ENCODE measurements around the gene ADARB2.

The ADARB2 gene

DNA sequence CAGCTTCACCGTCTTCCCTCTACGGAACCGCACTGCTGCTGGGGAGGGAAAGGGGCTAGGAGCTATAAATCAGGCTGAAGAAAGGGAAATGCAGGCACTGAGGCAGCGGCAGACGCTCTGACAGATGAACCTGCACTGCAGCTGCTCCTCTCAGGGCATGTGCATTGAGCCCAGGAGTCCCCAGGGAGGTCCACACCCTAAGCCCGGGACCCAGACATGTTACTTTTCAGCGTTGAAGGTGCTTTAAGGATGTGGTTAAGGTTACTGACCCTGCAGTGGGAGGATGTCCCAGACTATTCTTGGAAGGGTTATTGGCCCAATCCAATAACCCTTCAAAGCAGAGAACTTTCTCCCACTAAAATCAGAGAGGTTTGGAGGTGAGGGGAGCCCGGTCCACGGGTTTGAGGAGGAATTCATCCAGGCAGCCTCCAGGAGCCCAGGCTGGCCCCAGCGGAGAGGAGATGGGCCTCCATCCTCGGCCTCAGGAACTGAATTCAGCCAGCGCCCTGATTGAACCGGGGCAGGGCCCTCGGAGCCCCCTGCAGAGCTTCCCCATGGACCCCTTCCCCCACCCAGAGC lies 75.4 kb downstream of the ADARB2 start:
- no peak for DNase-seq (ENCODE audit: low read depth)

- DNase-seq (ENCODE audit: low read depth) = no peak
Measured at GRCh38 chr10:1661416-1661815, 75.9 kb downstream of the ADARB2 start.

DNA sequence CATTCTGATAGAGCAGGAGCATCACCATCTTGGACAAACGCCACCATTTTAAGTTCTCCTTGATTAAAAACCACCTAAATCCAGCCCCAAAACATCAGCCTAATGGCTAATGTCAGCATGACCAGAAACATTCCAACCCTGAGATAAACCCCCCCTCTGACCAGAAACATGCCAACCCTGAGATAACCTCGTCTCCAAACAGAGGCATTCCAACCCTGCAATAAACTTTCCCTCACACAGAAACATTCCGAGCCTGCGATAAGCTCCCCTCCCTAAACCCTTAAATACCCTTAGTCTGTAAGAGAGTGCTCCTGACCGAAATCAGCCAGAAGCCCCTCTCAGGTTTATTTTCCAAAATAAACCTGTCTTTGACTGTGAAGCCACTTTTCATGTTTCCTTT lies 76.5 kb downstream of the ADARB2 start:
- no peak for DNase-seq (ENCODE audit: low read depth)

GRCh38 chr10:1660386-1660785 lies 76.9 kb downstream of the ADARB2 start:
- no peak for DNase-seq (ENCODE audit: low read depth)

- DNase-seq (ENCODE audit: low read depth) = no peak
Measured at GRCh38 chr10:1659221-1659791, 78.0 kb downstream of the ADARB2 start.

GRCh38 chr10:1658658-1659057 lies 78.7 kb downstream of the ADARB2 start:
- DNase-seq (ENCODE audit: low read depth) = no peak

DNA sequence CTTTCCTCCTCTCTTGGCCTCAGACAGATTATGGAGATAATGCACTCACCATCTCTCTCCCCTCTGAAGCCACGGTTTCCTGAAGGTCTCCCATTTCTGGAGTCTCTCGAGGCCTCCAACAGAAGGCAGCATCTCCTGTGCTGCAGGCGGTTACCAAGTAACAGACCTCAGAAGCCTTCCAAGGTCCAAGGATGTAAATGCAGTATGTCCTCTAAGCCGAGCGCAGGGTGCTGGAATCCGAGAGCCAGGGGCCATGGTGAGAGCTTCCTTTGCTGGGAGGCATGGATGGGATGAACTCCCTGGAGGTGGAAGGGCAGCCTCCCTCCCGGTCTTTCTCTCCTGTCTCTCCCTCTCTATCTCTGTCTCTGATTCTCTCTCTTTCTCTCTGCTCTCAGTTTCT lies 79.8 kb downstream of the ADARB2 start:
- no peak for DNase-seq (ENCODE audit: low read depth)

DNA sequence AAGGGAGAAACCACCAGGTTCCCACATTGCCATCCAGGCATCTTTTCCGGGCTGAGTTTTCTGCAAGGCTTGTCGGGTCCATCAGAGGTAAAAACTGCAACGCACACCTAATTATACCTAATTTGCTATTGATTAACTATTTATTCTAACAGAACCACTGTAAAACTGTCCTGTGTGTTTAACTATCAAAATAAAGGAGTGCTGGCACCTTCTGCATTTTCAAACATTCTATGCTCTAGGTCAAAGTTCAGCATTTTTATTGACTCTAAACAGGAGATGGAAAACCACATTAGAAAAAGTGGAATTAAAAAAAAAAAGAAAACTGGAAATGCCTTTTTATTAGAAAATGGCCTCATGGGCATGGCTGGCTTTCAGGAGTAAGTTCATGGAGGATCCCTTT lies 82.0 kb downstream of the ADARB2 start:
- DNase-seq (ENCODE audit: low read depth) = no peak

- no peak for DNase-seq (ENCODE audit: low read depth)
Measured at GRCh38 chr10:1654811-1655356, 82.4 kb downstream of the ADARB2 start.

DNA sequence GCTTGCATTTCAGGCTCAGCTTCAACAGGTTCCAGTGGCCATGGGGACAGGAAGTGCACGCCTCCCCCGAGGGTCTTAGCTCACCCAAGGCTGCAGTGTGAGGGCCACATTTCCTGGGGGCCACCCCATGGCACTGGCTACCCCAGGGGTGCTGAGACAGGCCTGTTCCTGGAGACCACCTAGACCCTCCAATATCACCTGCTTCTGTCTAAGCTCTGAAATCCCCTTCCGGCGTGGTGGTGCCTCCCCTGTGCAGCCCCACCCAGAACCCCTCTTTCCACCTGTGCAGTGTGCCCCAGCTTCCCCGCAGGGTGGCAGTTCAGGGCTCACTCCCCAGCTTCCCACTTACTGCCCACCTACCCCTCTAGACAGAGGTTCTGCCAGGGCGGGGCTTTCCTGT lies 83.1 kb downstream of the ADARB2 start:
- DNase-seq (ENCODE audit: low read depth) = no peak

GRCh38 chr10:1653321-1653720 lies 84.0 kb downstream of the ADARB2 start:
- DNase-seq (ENCODE audit: low read depth) = no peak

DNA sequence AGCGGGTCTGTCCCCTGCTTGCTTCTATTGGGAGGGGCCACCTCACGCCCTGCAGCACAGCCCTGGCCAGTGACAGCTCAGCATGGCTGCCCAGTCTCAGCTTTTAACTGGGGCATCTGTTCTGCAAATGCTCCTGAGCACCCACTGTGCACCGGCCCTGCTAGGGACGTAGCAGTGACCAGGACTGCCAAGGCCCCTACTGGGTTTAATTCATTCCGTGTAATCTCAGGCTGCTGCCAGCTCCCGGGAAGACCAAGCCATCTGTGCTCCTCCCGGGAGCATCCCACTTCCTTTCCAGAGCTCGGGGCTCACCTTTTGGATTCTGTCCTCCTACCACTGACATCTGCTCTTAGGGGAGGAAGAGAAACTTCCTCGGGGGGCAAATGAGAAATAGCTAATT lies 85.2 kb downstream of the ADARB2 start:
- no peak for DNase-seq (ENCODE audit: low read depth)

DNA sequence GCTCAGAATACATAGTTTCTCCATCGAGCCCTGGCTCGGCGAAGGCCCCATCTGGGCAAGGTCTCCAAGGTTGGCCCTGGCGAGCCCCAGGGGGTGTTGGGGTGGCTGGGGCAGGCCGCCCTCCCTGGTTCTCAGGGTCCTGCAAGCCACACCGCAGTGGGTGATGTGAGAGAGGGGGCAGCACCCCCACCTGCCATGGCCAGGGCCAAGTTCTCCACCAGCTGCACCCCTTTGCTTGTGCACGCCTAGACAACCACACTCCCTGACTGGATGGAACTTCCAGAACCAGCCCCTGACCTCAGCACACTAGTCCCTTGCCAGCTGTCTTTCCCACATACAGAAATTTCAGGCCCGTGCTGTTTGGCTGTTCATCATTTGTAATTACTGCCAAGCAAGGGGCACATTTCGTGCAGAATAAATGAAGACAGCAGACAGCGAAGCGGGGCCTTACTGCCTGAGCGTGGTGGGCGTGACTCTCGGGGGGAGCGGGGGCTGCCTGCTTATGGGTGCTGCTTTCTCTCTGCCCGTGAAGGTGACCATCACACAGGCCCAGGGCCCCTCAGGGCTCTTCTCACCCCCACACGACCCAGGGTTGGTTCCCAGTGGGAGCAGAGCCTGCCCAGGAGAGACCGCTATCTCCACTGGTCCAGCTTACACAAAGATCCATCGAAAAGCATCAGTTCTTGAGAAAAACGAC lies 85.9 kb downstream of the ADARB2 start:
- no peak for DNase-seq (ENCODE audit: low read depth)

GRCh38 chr10:1650542-1651269 lies 86.6 kb downstream of the ADARB2 start:
- DNase-seq (ENCODE audit: low read depth) = no peak

DNA sequence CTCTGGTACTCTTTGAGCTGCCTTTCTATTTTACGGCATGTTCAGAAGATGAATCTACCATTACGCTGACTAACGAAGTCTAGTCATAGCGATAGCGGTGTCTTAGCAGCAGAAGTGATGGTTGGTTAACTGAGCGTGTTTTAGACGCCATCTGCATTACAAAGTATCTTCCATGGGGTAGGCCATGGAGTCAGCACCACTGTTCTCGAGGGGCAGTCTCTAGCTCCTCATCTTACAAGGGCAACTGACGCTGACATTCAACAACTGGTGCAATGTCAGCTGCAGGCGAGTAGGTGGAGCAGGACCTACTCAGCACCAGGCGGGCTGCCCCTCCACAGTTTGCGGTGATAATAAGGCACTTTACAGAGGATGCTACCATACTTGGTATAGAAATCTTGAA lies 88.7 kb downstream of the ADARB2 start:
- DNase-seq (ENCODE audit: low read depth) = no peak

- DNase-seq (ENCODE audit: low read depth) = no peak
Measured at GRCh38 chr10:1646332-1646731, 91.0 kb downstream of the ADARB2 start.

DNA sequence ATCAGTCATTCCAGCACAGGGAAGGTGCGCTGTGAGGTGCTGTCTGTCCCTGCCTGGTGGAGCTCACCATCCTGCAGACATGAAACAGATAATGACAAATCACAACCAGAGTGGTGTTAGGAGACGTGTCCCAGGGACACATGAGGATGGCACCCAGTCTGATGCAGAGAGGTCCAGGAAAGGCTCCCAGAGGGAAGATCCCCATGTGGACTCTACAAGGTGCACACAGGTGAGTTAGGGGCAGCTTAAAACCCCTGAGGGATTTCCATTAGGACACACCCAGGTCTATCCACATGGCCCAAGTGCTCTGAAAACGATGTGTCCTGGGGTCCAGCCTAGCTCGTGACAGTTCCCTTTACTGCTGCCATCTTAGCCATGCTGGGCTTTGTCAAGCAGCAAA lies 91.4 kb downstream of the ADARB2 start:
- DNase-seq (ENCODE audit: low read depth) = no peak

GRCh38 chr10:1644191-1644711 lies 93.1 kb downstream of the ADARB2 start:
- DNase-seq (ENCODE audit: low read depth) = no peak

DNA sequence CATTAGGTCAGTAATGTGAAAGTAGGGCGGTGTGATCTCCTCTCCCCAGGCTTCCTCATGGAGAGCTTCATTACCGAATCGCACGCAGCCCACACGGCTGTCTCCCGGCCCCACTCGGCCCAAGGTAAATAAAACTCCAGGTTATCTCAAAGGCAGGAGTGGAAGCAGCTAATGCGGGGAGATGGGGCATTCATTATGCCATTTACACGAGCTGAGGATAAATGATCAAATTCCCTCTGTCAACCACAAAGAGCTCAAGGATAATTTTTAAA lies 93.5 kb downstream of the ADARB2 start:
- DNase-seq (ENCODE audit: low read depth) = no peak

DNA sequence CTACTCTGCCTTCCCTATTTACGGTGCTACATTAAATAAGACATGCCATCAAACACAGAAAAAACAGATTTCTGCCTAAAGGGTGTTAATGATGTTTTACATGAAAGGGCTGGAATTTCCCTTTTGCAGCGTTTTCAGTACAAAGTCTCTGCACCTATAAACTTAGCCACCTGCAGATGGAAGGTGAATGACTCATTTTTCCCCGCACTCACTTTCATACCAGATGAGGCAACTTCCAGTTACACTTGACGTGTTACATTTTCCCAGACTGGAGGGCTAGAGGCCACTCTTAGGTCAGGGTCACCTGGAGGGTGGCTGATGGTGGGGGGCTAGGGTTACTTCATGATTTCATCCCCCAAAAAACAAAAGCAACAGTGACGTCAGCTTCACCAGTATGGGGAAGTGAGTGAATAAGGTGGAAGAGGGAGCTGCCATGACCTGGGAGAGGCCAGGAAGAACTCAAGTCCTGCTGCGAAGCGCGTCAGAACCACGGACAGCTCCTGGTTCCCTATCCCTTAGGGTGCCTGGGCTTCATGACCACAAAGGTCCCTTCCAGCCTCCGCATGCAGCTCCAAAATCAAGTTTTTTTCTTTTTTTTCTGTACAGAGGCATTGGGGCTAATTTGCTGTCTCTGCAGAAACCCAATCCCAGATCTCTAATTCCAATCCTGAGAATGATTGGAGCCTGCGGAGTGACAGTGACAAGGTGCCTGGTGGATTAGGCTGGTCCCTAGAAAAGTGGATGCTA lies 94.0 kb downstream of the ADARB2 start:
- DNase-seq (ENCODE audit: low read depth) = no peak

DNA sequence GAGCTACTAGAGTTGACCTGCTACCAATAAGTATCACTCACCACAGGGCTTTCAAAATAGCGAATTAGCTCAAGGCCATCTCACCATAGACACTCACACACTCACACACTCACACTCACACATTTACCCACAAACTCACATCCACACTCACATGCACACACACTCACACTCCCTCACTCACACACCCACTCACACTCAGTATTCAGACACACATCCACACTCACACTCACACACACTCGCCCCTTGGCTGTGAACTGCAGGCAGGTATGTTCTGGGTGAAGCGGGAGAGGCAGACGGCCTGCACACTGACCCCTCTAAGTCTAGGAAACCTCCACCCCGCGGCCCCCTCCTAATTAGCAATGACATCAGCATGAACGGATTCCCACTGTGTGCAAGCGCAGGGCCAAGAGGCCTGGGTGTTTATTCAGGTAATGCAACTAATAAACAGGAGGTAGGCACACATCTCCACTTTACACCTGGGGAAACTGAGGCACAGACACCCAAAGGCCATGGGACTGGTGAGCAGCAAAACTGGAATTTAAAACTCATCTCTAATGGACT lies 94.6 kb downstream of the ADARB2 start:
- no peak for DNase-seq (ENCODE audit: low read depth)

GRCh38 chr10:1641402-1641801 lies 95.9 kb downstream of the ADARB2 start:
- DNase-seq (ENCODE audit: low read depth) = no peak
